Activated CD8-positive, alpha-beta memory T cell treated with anti-CD3 and anti-CD28 coated beads for 24 hours (primary cell): Measurements from ENCODE around the gene NUMBL.
"Not testable (repeated sequence)": the region's sequence is repeated elsewhere in the genome, so short reads cannot be mapped to it uniquely, and the experiment has no call there.

Experiments used
- DNase-seq: peaks from one replicate; pipeline ENCODE4 v3.0.0-alpha.2; 2020

Gene NUMBL

GRCh38 chr19:40661616-40662015, 28.8 kb downstream of the NUMBL start:
- DNase-seq: no peak

- DNase-seq: no peak
Observed at GRCh38 chr19:40659566-40659965, 30.9 kb downstream of the NUMBL start.

GRCh38 chr19:40659116-40659515, 31.3 kb downstream of the NUMBL start:
- DNase-seq: no peak

- no peak for DNase-seq
Observed at GRCh38 chr19:40658031-40658430, 32.4 kb downstream of the NUMBL start.

GRCh38 chr19:40655684-40656083, 34.8 kb downstream of the NUMBL start:
- not testable (repeated sequence) for DNase-seq

- not testable (repeated sequence) for DNase-seq
Observed at GRCh38 chr19:40652303-40652702, 38.1 kb downstream of the NUMBL start.

GRCh38 chr19:40650749-40651305, 39.6 kb downstream of the NUMBL start:
- no peak for DNase-seq

- DNase-seq: not testable (repeated sequence)
Observed at GRCh38 chr19:40649903-40650675, 40.4 kb downstream of the NUMBL start.

GRCh38 chr19:40646743-40647254, 43.7 kb downstream of the NUMBL start:
- no peak for DNase-seq

GRCh38 chr19:40642757-40643305, 47.6 kb downstream of the NUMBL start:
- DNase-seq: no peak

GRCh38 chr19:40642051-40642706, 48.3 kb downstream of the NUMBL start:
- no peak for DNase-seq

GRCh38 chr19:40641281-40641680, 49.2 kb downstream of the NUMBL start:
- no peak for DNase-seq

GRCh38 chr19:40640744-40641143, 49.7 kb downstream of the NUMBL start:
- DNase-seq: no peak

- DNase-seq: no peak
Observed at GRCh38 chr19:40639638-40639982, 50.8 kb downstream of the NUMBL start.

GRCh38 chr19:40638327-40638726, 52.1 kb downstream of the NUMBL start:
- DNase-seq: no peak

GRCh38 chr19:40633207-40633606, 57.2 kb downstream of the NUMBL start:
- DNase-seq: no peak

GRCh38 chr19:40632311-40633036, 58.0 kb downstream of the NUMBL start:
- DNase-seq: no peak

GRCh38 chr19:40630571-40631160, 59.8 kb downstream of the NUMBL start:
- no peak for DNase-seq

GRCh38 chr19:40629346-40629745, 61.1 kb downstream of the NUMBL start:
- DNase-seq: no peak

GRCh38 chr19:40627486-40628279, 62.8 kb downstream of the NUMBL start:
- DNase-seq: no peak

GRCh38 chr19:40626918-40627317, 63.5 kb downstream of the NUMBL start:
- no peak for DNase-seq
